ENCODE data around the gene BUB1. TPM values are rescaled to one million over a fixed set of nuclear protein-coding genes. Genes with fewer than 3 reads are reported as not detected.

Gene BUB1
- total and polyA plus RNA-seq, 4 donors, result 1.6 to 12.4 (median 2.7) TPM

DNA sequence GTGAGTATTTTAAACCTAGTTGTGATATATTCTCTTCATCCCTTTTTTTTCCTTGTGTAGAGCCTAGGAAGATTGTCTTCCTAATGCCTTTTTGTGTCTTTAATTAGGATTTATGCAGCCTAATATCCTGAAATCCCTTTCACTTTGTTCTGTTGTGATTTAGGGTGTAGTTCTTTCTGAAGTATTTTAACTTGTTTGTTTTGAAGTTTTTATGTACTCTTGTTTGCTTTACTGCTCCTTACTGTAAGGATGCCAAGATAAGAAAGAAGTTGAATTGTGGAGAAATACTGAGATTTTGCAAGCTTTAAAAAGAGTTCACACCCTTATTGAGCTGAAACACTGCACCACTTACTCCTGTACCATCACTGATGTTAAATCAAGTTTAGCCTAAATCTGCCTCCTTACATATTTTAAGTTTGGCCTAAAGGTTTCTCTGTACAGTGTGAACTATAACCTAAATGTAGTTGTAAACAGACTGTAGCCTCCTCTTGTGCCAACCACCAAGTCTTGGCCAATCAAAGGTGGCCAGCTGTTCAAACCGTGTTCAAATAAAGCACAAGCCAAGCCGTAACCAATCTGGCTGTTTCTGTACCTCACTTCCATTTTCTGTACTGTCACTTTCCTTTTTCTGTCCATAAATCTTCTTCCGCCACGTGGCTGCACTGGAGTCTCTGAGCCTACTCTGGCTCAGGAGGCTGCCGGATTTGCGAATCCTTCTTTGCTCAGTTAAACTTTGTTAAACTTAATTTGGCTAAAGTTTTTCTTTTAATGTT lies 36.8 kb upstream of the BUB1 start:
- peak in 2 of 3 donors; percentile 34 to 42 for DNase-seq
- H3K9ac ChIP-seq (ENCODE audit: insufficient read depth in 1 of 2, low read length in 2 of 2), result no peak overlapping the region
- no peaks in the 10 kb centered on the region for H3K9me3 ChIP-seq (ENCODE audit: control insufficient read depth in 4 of 4, insufficient read depth in 3 of 4, low read length in 3 of 4)
- ATAC-seq (ENCODE audit: insufficient read depth, low FRiP score), result no peak
- H3K4me1 ChIP-seq (ENCODE audit: control insufficient read depth in 5 of 5, insufficient read depth in 5 of 5, low read length in 5 of 5), result peaks cover 0 to 19% (median under 1%) of the 10 kb centered on the region in 5 donors
- no peak overlapping the region for H3K4me3 ChIP-seq
- H3K27ac ChIP-seq (ENCODE audit: low read depth in 1 of 2, low read length in 1 of 2), result no peak overlapping the region
- TF ChIP-seq, protein P1, sequence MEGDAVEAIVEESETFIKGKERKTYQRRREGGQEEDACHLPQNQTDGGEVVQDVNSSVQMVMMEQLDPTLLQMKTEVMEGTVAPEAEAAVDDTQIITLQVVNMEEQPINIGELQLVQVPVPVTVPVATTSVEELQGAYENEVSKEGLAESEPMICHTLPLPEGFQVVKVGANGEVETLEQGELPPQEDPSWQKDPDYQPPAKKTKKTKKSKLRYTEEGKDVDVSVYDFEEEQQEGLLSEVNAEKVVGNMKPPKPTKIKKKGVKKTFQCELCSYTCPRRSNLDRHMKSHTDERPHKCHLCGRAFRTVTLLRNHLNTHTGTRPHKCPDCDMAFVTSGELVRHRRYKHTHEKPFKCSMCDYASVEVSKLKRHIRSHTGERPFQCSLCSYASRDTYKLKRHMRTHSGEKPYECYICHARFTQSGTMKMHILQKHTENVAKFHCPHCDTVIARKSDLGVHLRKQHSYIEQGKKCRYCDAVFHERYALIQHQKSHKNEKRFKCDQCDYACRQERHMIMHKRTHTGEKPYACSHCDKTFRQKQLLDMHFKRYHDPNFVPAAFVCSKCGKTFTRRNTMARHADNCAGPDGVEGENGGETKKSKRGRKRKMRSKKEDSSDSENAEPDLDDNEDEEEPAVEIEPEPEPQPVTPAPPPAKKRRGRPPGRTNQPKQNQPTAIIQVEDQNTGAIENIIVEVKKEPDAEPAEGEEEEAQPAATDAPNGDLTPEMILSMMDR (IDR thresholded peaks at IDR 0.05; ENCODE audit: control extremely low read depth, extremely low read depth), result no peak
- H3K27me3 ChIP-seq (ENCODE audit: control insufficient read depth in 3 of 3, insufficient read depth in 3 of 3, low read length in 2 of 3), result no peaks in the 10 kb centered on the region
- WGBS, 2 donors, result 40 to 51% methylated on average over 6 of the region's 6 CpGs
- no peaks in the 10 kb centered on the region for H3K36me3 ChIP-seq (ENCODE audit: control insufficient read depth in 4 of 4, insufficient read depth in 4 of 4, low read length in 4 of 4)

DNA sequence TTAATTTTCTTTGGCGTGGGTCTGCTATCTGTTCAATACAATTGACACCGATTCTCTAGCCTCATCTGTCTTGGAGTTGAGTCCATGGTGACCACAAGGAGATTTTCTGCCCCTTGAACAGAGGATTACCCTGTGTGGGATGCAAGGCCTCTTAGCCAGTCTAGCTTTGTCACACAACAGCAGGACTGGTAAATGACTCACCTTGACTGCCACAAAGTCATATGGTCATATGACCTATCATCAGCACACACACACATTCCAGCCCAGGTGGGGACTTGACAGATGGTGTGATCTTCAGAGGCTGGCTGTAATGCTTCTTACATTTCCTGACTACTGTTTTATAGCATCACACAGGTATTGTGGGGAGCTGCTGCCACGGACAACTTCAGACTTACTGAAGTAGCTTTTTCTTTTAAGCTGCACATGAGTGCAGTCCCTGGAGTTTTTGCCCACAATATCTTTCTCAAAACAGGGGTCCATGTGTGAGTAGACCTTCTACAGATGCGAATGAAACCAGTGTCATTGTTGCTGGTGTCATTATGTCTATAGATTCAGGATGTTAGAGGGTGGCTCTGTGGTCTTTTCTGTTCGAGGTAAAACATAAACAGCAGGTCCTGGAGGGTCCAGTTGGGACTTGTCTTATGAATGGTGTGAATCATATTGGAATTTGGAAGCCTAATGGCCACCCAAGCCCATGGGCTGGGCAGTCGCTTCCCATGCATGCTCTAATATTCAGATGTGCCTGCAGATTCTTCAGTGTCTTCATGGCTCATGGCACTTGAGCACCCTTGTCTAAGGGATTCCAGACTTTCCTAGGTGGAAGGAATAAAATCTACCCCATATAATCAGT lies 35.9 kb upstream of the BUB1 start:
- no peak overlapping the region for H3K9ac ChIP-seq (ENCODE audit: insufficient read depth in 1 of 2, low read length in 2 of 2)
- peaks cover 0 to 19% (median 0%) of the 10 kb centered on the region in 5 donors for H3K4me1 ChIP-seq (ENCODE audit: control insufficient read depth in 5 of 5, insufficient read depth in 5 of 5, low read length in 5 of 5)
- WGBS, 2 donors, result 88 to 93% methylated on average over 6 of the region's 6 CpGs
- H3K9me3 ChIP-seq (ENCODE audit: control insufficient read depth in 4 of 4, insufficient read depth in 3 of 4, low read length in 3 of 4), result no peaks in the 10 kb centered on the region
- H3K36me3 ChIP-seq (ENCODE audit: control insufficient read depth in 4 of 4, insufficient read depth in 4 of 4, low read length in 4 of 4), result no peaks in the 10 kb centered on the region
- DNase-seq, result no peak
- TF ChIP-seq, protein P1 (IDR thresholded peaks at IDR 0.05; ENCODE audit: control extremely low read depth, extremely low read depth), result no peak
- no peak for ATAC-seq (ENCODE audit: insufficient read depth, low FRiP score)
- H3K4me3 ChIP-seq, result no peak overlapping the region
- H3K27me3 ChIP-seq (ENCODE audit: control insufficient read depth in 3 of 3, insufficient read depth in 3 of 3, low read length in 2 of 3), result no peaks in the 10 kb centered on the region
- H3K27ac ChIP-seq (ENCODE audit: low read depth in 1 of 2, low read length in 1 of 2), result no peak overlapping the region

DNA sequence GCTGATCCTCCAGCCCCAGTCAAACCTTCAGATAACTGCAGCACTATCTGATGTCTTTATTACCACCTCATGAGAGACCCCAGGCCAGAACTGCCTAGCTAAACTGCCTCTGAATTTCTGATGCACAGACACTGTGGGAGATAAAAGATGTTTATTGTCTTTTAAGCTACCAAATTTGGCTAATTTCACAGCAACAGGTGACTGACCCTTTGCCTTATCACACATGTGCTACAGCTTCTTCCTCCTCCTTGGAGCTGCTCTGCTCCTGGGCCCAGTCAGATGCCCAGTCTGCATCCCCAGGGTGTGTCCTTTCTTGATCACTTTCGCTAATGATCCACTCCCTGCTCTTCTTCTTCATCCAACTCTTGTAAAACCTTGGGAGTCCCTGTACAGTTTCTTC lies 34.9 kb upstream of the BUB1 start:
- Histone ChIP-seq H3K4me3 (no peak overlapping the region), H3K9me3 (ENCODE audit: control insufficient read depth in 4 of 4, insufficient read depth in 3 of 4, low read length in 3 of 4) (no peaks in the 10 kb centered on the region), H3K27ac (ENCODE audit: low read depth in 1 of 2, low read length in 1 of 2) (no peak overlapping the region), H3K9ac (ENCODE audit: insufficient read depth in 1 of 2, low read length in 2 of 2) (no peak overlapping the region), H3K27me3 (ENCODE audit: control insufficient read depth in 3 of 3, insufficient read depth in 3 of 3, low read length in 2 of 3) (no peaks in the 10 kb centered on the region), H3K36me3 (ENCODE audit: control insufficient read depth in 4 of 4, insufficient read depth in 4 of 4, low read length in 4 of 4) (no peaks in the 10 kb centered on the region), H3K4me1 (ENCODE audit: control insufficient read depth in 5 of 5, insufficient read depth in 5 of 5, low read length in 5 of 5) (peaks cover 0 to 17% (median 0%) of the 10 kb centered on the region in 5 donors)
- DNase-seq (no peak), ATAC-seq (ENCODE audit: insufficient read depth, low FRiP score) (no peak)
- TF ChIP-seq, protein P1 (IDR thresholded peaks at IDR 0.05; ENCODE audit: control extremely low read depth, extremely low read depth), result no peak
- WGBS, 2 donors, result 96 to 97% methylated on average over 1 of the region's 1 CpG
